HG03139 (cell line): Measurements from ENCODE around the gene KIF3B.
"Not testable (repeated sequence)": the region's sequence is repeated elsewhere in the genome, so short reads cannot be mapped to it uniquely, and the experiment has no call there.

Source experiments
- ATAC-seq: cut with Tn5 transposase; IDR thresholded peaks from one replicate; pipeline ENCODE4 v1.9.1; 2021; ENCODE audit not compliant: unreplicated experiment

The KIF3B gene

GRCh38 chr20:32292548-32292947 lies 15.1 kb downstream of the KIF3B start:
- ATAC-seq = no peak

- ATAC-seq = no peak
Measured at GRCh38 chr20:32294071-32294470, 16.6 kb downstream of the KIF3B start.

- no peak for ATAC-seq
Measured at GRCh38 chr20:32296412-32296811, 19.0 kb downstream of the KIF3B start.

- ATAC-seq = no peak
Measured at GRCh38 chr20:32296819-32297420, 19.5 kb downstream of the KIF3B start.

- ATAC-seq = no peak
Measured at GRCh38 chr20:32297439-32297838, 20.0 kb downstream of the KIF3B start.

GRCh38 chr20:32300647-32301046 lies 23.2 kb downstream of the KIF3B start:
- ATAC-seq = no peak

- no peak for ATAC-seq
Measured at GRCh38 chr20:32301719-32302506, 24.5 kb downstream of the KIF3B start.

- no peak for ATAC-seq
Measured at GRCh38 chr20:32302507-32302872, 25.0 kb downstream of the KIF3B start.

GRCh38 chr20:32304131-32304746 lies 26.8 kb downstream of the KIF3B start:
- no peak for ATAC-seq

- no peak for ATAC-seq
Measured at GRCh38 chr20:32312718-32313424, 35.4 kb downstream of the KIF3B start.

- ATAC-seq = no peak
Measured at GRCh38 chr20:32314768-32315167, 37.3 kb downstream of the KIF3B start.

GRCh38 chr20:32315399-32315798 lies 37.9 kb downstream of the KIF3B start:
- ATAC-seq = no peak

- no peak for ATAC-seq
Measured at GRCh38 chr20:32315891-32316290, 38.4 kb downstream of the KIF3B start.

- no peak for ATAC-seq
Measured at GRCh38 chr20:32316667-32317066, 39.2 kb downstream of the KIF3B start.

GRCh38 chr20:32319100-32319499 lies 41.6 kb downstream of the KIF3B start:
- no peak for ATAC-seq

GRCh38 chr20:32320305-32320704 lies 42.9 kb downstream of the KIF3B start:
- no peak for ATAC-seq

GRCh38 chr20:32321390-32321789 lies 43.9 kb downstream of the KIF3B start:
- ATAC-seq = no peak

GRCh38 chr20:32322260-32322659 lies 44.8 kb downstream of the KIF3B start:
- ATAC-seq = not testable (repeated sequence)

- not testable (repeated sequence) for ATAC-seq
Measured at GRCh38 chr20:32323761-32324160, 46.3 kb downstream of the KIF3B start.

GRCh38 chr20:32325706-32326503 lies 48.5 kb downstream of the KIF3B start:
- ATAC-seq = no peak

GRCh38 chr20:32326504-32326845 lies 49.0 kb downstream of the KIF3B start:
- no peak for ATAC-seq
